GM23338 (cell line): ENCODE results near the gene ANO4. TPM values are rescaled to one million over a fixed set of nuclear protein-coding genes. Genes with fewer than 3 reads are reported as not detected.

Experiments
- ATAC-seq: fragments of 200-7000 bp; cut with Tn5 transposase; 3 replicates; pipeline ENCODE4 v1.9.1; 2020
- DNase-seq: peaks from one replicate; pipeline ENCODE4 v3.0.0-alpha.2; 2015; ENCODE audit warnings: low spot score
- H2AFZ ChIP-seq: fragments of 200-600 bp; sonication (generic); 2 replicates; pipeline ENCODE4 v1.8.0; 2016; ENCODE audit warnings: antibody characterized with exemption, mild to moderate bottlenecking, moderate library complexity
- H3F3A ChIP-seq: fragments of 200-600 bp; sonication (generic); replicated peaks from 2 replicates; pipeline ENCODE4 v1.8.0; 2017; ENCODE audit warnings: antibody characterized with exemption, mixed run types, low read depth
- H3K27ac ChIP-seq: fragments of 200-600 bp; sonication (generic); 2 replicates; pipeline ENCODE4 v1.6.1; 2016; ENCODE audit warnings: low read depth
- H3K27me3 ChIP-seq: fragments of 200-600 bp; sonication (generic); 2 replicates; pipeline ENCODE4 v1.8.0; 2016; ENCODE audit warnings: mild to moderate bottlenecking, mixed run types, moderate library complexity; ENCODE audit not compliant: insufficient read depth
- H3K36me3 ChIP-seq: fragments of 200-600 bp; sonication (generic); 2 replicates; pipeline ENCODE4 v1.8.0; 2016; ENCODE audit warnings: mild to moderate bottlenecking; ENCODE audit not compliant: insufficient read depth
- H3K4me1 ChIP-seq: fragments of 200-600 bp; sonication (generic); 2 replicates; pipeline ENCODE4 v1.8.0; 2016; ENCODE audit warnings: mild to moderate bottlenecking, moderate library complexity; ENCODE audit not compliant: insufficient read depth
- H3K4me2 ChIP-seq: fragments of 200-600 bp; sonication (generic); 2 replicates; pipeline ENCODE4 v1.7.1; 2017; ENCODE audit warnings: mixed run types
- H3K4me3 ChIP-seq: fragments of 200-600 bp; sonication (generic); 2 replicates; pipeline ENCODE4 v1.6.1; 2016; ENCODE audit warnings: mixed run types
- H3K79me2 ChIP-seq: fragments of 200-600 bp; sonication (generic); replicated peaks from 2 replicates; pipeline ENCODE4 v1.8.0; 2017; ENCODE audit warnings: mild to moderate bottlenecking; ENCODE audit not compliant: insufficient read depth
- H3K9me2 ChIP-seq: fragments of 200-600 bp; sonication (generic); 2 replicates; pipeline ENCODE4 v1.8.0; 2017; ENCODE audit not compliant: insufficient read depth
- H4K20me1 ChIP-seq: fragments of 200-600 bp; sonication (generic); replicated peaks from 2 replicates; pipeline ENCODE4 v1.8.0; 2017; ENCODE audit warnings: mild to moderate bottlenecking; ENCODE audit not compliant: insufficient read depth
- H3K27ac Mint-ChIP-seq: 2 replicates; pipeline ENCODE4 v1.8.0; 2020; ENCODE audit warnings: inconsistent platforms, mild to moderate bottlenecking, moderate library complexity, mixed read lengths
- H3K27me3 Mint-ChIP-seq: 3 replicates; pipeline ENCODE4 v1.8.0; 2022; ENCODE audit warnings: low read depth, mild to moderate bottlenecking, moderate library complexity, mixed read lengths, inconsistent platforms; ENCODE audit not compliant: insufficient read depth, poor library complexity
- H3K36me3 Mint-ChIP-seq: 3 replicates; pipeline ENCODE4 v1.8.0; 2021; ENCODE audit warnings: low read depth, mild to moderate bottlenecking, inconsistent platforms, moderate library complexity, mixed read lengths
- H3K4me1 Mint-ChIP-seq: 3 replicates; pipeline ENCODE4 v1.8.0; 2020; ENCODE audit warnings: mild to moderate bottlenecking, inconsistent platforms, mixed read lengths
- H3K4me3 Mint-ChIP-seq: 3 replicates; pipeline ENCODE4 v1.8.0; 2021; ENCODE audit warnings: moderate library complexity, mild to moderate bottlenecking, inconsistent platforms, mixed read lengths
- H3K9me3 Mint-ChIP-seq: 3 replicates; pipeline ENCODE4 v1.8.0; 2020; ENCODE audit warnings: moderate library complexity, mild to moderate bottlenecking, inconsistent platforms, mixed read lengths
- ETS1 ChIP-seq: IDR thresholded peaks from 2 replicates; pipeline ENCODE4 v1.6.1; 2016; ENCODE audit warnings: antibody characterized with exemption
- EZH2 ChIP-seq: fragments of 200-600 bp; sonication (generic); IDR thresholded peaks from one replicate; pipeline ENCODE4 v1.8.0; 2017; ENCODE audit warnings: antibody characterized with exemption, mild to moderate bottlenecking, low read depth; ENCODE audit not compliant: unreplicated experiment
- EZH2phosphoT487 ChIP-seq: fragments of 200-600 bp; sonication (generic); IDR thresholded peaks from one replicate; pipeline ENCODE4 v1.8.1; 2018; ENCODE audit warnings: antibody characterized with exemption; ENCODE audit not compliant: unreplicated experiment
- JUNB ChIP-seq: IDR thresholded peaks from one replicate; pipeline ENCODE4 v1.6.1; 2016; ENCODE audit warnings: antibody characterized with exemption; ENCODE audit not compliant: unreplicated experiment
- POLR2AphosphoS5 ChIP-seq: IDR thresholded peaks from 2 replicates; pipeline ENCODE4 v1.6.1; 2016; ENCODE audit warnings: antibody characterized with exemption, low read depth
- STAT1 ChIP-seq: IDR thresholded peaks from one replicate; pipeline ENCODE4 v1.6.1; 2016; ENCODE audit warnings: antibody characterized with exemption; ENCODE audit not compliant: unreplicated experiment
- ZNF114 ChIP-seq: fragments of 250-450 bp; sonication (Bioruptor Pico); IDR thresholded peaks from 2 replicates; pipeline ENCODE4 v1.5.0; 2020; ENCODE audit warnings: mild to moderate bottlenecking, moderate library complexity
- ZNF462 ChIP-seq: fragments of 250-450 bp; sonication (Bioruptor Pico); IDR thresholded peaks from 2 replicates; pipeline ENCODE4 v1.5.0; 2020; ENCODE audit warnings: mild to moderate bottlenecking, moderate library complexity
- polyA plus RNA-seq: library from polyadenylated mRNA; unstranded; fragments of >200 nt; fragmentation: Nextera tagmentation; extraction: Ambion mirVana; gene quantifications from 2 replicates; pipeline ENCODE4 v1.2.1, GENCODE V29; 2016
- total RNA-seq: library from RNA; depleted of rRNA; stranded (reverse); fragments of >200 nt; shearing (Covaris generic); gene quantifications from 2 replicates; pipeline ENCODE4 v1.2.3, GENCODE V29; 2014
- TF ChIP-seq, protein P1 (sequence below), 2 experiments: fragments of 200-600 bp in 1 of 2; sonication (generic) in 1 of 2; conservative IDR thresholded peaks; 2 replicates each; pipeline versions ENCODE4 v1.5.1 to v1.6.1; 2016 to 2017; ENCODE audit warnings: antibody characterized with exemption in 2 of 2, low read depth in 2 of 2, mild to moderate bottlenecking in 2 of 2, moderate library complexity in 1 of 2
- TF ChIP-seq, protein P2 (sequence below): IDR thresholded peaks from one replicate; pipeline ENCODE4 v1.6.1; 2018; ENCODE audit warnings: antibody characterized with exemption; ENCODE audit not compliant: unreplicated experiment

The ANO4 gene
- total and polyA plus RNA-seq, 2 experiments from 2014 or later: 1.7 to 8.7 TPM

- H3K27me3 Mint-ChIP-seq: no peaks in the 10 kb centered on the region
- Histone ChIP-seq H3K4me2 (no peak overlapping the region), H3K27me3 (no peaks in the 10 kb centered on the region), H3F3A (no peaks in the 10 kb centered on the region), H3K79me2 (no peaks in the 10 kb centered on the region), H3K4me1 (0 out of 2 replicates have a peak, but pooled peaks cover 4% of the 10 kb centered on the region), H3K9me2 (no peaks in the 10 kb centered on the region), H3K27ac (no peak overlapping the region), H3K36me3 (no peaks in the 10 kb centered on the region), H2AFZ (no peak overlapping the region), H3K4me3 (no peak overlapping the region), H4K20me1 (no peaks in the 10 kb centered on the region)
- TF ChIP-seq EZH2: no peak
- no peaks in the 10 kb centered on the region for H3K36me3 Mint-ChIP-seq
- ATAC-seq (no peak), DNase-seq (no peak)
- peaks cover 3% of the 10 kb centered on the region; the same call in 1 of the 3 replicates for H3K9me3 Mint-ChIP-seq
- H3K4me3 Mint-ChIP-seq: no peak overlapping the region
- H3K4me1 Mint-ChIP-seq: peaks cover 20% of the 10 kb centered on the region
- H3K27ac Mint-ChIP-seq: no peak overlapping the region
Measured at GRCh38 chr12:100919116-100919515, 124.5 kb downstream of the ANO4 start.

DNA sequence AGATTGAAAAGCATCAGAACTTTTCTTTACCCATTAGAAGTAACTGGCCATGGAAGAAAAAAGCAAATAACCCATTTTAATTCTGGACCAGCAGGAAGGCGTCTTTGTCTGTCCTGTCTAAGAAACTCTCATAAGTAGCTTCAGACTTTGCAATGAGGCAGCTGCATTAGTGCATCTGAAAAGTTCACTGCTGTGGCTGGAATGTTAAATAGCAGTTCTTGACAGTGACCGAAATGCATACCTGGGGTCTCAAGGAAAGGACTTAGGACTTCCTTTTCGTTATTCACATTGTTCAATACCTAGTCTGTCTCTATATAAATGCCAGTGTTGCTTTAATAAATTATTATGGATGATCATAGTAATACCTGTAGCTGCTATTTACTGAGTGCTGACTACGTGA is 125.9 kb downstream of the ANO4 start:
- no peaks in the 10 kb centered on the region for H3K79me2 ChIP-seq
- ATAC-seq: peak; percentile 57
- H2AFZ ChIP-seq: no peak overlapping the region
- H3K4me1 ChIP-seq: 0 out of 2 replicates have a peak, but pooled peaks cover 4% of the 10 kb centered on the region
- no peaks in the 10 kb centered on the region for H3K27me3 ChIP-seq
- H3K27ac Mint-ChIP-seq: peak overlapping the region; percentile 68; the same call in 1 of the 2 replicates
- H3K27me3 Mint-ChIP-seq: no peaks in the 10 kb centered on the region
- no peaks in the 10 kb centered on the region for H3F3A ChIP-seq
- H3K4me3 Mint-ChIP-seq: no peak overlapping the region
- H3K27ac ChIP-seq: no peak overlapping the region
- no peaks in the 10 kb centered on the region for H4K20me1 ChIP-seq
- H3K36me3 Mint-ChIP-seq: no peaks in the 10 kb centered on the region
- no peaks in the 10 kb centered on the region for H3K36me3 ChIP-seq
- H3K4me1 Mint-ChIP-seq: peaks cover 20% of the 10 kb centered on the region
- H3K9me2 ChIP-seq: no peaks in the 10 kb centered on the region
- H3K9me3 Mint-ChIP-seq: peaks cover 3% of the 10 kb centered on the region; the same call in 1 of the 3 replicates
- no peak overlapping the region for H3K4me3 ChIP-seq
- H3K4me2 ChIP-seq: 0 out of 2 replicates have a peak overlapping the region, but pooled peaks have one; percentile 4
- peak; percentile 35 for DNase-seq
- TF ChIP-seq, protein P1, sequence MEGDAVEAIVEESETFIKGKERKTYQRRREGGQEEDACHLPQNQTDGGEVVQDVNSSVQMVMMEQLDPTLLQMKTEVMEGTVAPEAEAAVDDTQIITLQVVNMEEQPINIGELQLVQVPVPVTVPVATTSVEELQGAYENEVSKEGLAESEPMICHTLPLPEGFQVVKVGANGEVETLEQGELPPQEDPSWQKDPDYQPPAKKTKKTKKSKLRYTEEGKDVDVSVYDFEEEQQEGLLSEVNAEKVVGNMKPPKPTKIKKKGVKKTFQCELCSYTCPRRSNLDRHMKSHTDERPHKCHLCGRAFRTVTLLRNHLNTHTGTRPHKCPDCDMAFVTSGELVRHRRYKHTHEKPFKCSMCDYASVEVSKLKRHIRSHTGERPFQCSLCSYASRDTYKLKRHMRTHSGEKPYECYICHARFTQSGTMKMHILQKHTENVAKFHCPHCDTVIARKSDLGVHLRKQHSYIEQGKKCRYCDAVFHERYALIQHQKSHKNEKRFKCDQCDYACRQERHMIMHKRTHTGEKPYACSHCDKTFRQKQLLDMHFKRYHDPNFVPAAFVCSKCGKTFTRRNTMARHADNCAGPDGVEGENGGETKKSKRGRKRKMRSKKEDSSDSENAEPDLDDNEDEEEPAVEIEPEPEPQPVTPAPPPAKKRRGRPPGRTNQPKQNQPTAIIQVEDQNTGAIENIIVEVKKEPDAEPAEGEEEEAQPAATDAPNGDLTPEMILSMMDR (conservative IDR thresholded peaks at IDR 0.05; ENCODE audit: low read depth in 2 of 2): no peak
- TF ChIP-seq STAT1: no peak
- no peak for TF ChIP-seq ZNF462 (CRISPR knock-in tag)
- no peak for TF ChIP-seq ETS1
- TF ChIP-seq, protein P2, sequence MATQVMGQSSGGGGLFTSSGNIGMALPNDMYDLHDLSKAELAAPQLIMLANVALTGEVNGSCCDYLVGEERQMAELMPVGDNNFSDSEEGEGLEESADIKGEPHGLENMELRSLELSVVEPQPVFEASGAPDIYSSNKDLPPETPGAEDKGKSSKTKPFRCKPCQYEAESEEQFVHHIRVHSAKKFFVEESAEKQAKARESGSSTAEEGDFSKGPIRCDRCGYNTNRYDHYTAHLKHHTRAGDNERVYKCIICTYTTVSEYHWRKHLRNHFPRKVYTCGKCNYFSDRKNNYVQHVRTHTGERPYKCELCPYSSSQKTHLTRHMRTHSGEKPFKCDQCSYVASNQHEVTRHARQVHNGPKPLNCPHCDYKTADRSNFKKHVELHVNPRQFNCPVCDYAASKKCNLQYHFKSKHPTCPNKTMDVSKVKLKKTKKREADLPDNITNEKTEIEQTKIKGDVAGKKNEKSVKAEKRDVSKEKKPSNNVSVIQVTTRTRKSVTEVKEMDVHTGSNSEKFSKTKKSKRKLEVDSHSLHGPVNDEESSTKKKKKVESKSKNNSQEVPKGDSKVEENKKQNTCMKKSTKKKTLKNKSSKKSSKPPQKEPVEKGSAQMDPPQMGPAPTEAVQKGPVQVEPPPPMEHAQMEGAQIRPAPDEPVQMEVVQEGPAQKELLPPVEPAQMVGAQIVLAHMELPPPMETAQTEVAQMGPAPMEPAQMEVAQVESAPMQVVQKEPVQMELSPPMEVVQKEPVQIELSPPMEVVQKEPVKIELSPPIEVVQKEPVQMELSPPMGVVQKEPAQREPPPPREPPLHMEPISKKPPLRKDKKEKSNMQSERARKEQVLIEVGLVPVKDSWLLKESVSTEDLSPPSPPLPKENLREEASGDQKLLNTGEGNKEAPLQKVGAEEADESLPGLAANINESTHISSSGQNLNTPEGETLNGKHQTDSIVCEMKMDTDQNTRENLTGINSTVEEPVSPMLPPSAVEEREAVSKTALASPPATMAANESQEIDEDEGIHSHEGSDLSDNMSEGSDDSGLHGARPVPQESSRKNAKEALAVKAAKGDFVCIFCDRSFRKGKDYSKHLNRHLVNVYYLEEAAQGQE: no peak
- no peak for TF ChIP-seq POLR2AphosphoS5
- no peak for TF ChIP-seq ZNF114
- TF ChIP-seq JUNB: no peak
- TF ChIP-seq EZH2phosphoT487: no peak
